Epithelial cell of esophagus (primary cell): ENCODE results near the gene NAALADL2.

ENCODE experiments used
- DNase-seq: peaks from one replicate; pipeline ENCODE4 v3.0.0; 2010; ENCODE audit warnings: low read depth
- H3K4me3 ChIP-seq: 2 replicates; pipeline ENCODE4 v1.5.1; 2011; ENCODE audit warnings: mild to moderate bottlenecking, low read length, control low read depth
- TF ChIP-seq, protein P1 (sequence below): IDR thresholded peaks from 2 replicates; pipeline ENCODE4 v1.5.1; 2011; ENCODE audit warnings: low read depth, mild to moderate bottlenecking, low read length, control low read depth, inconsistent platforms; ENCODE audit not compliant: insufficient read depth; ENCODE audit errors: missing control alignments

Gene NAALADL2

GRCh38 chr3:175274474-175275218 is 415.5 kb downstream of the NAALADL2 start:
- H3K4me3 ChIP-seq: no peak overlapping the region
- TF ChIP-seq, protein P1, sequence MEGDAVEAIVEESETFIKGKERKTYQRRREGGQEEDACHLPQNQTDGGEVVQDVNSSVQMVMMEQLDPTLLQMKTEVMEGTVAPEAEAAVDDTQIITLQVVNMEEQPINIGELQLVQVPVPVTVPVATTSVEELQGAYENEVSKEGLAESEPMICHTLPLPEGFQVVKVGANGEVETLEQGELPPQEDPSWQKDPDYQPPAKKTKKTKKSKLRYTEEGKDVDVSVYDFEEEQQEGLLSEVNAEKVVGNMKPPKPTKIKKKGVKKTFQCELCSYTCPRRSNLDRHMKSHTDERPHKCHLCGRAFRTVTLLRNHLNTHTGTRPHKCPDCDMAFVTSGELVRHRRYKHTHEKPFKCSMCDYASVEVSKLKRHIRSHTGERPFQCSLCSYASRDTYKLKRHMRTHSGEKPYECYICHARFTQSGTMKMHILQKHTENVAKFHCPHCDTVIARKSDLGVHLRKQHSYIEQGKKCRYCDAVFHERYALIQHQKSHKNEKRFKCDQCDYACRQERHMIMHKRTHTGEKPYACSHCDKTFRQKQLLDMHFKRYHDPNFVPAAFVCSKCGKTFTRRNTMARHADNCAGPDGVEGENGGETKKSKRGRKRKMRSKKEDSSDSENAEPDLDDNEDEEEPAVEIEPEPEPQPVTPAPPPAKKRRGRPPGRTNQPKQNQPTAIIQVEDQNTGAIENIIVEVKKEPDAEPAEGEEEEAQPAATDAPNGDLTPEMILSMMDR: no peak
- peak; percentile 34 for DNase-seq

DNA sequence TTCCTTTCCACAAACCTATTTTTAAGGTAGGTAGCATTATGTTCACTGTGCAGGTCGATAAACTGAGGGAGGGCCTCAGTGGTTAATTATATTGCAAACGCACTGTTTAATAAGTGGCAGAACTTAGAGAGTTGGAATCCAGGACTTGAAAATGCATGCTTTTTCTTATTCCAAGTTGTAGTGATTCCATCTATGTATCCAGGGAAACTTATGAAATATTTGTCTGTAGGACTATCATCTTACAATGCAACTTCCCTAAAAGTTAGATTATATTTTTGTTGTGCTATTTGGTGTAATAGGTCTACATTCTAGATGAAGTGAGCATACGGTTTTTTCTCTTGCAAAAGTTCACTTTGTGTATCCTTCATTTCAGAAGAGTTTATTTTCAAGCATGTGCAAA is 419.5 kb downstream of the NAALADL2 start:
- no peak overlapping the region for H3K4me3 ChIP-seq
- DNase-seq: no peak
- TF ChIP-seq, protein P1: no peak

- TF ChIP-seq, protein P1: no peak
- no peak overlapping the region for H3K4me3 ChIP-seq
- no peak for DNase-seq
Observed at GRCh38 chr3:175279457-175279856, 420.3 kb downstream of the NAALADL2 start.

DNA sequence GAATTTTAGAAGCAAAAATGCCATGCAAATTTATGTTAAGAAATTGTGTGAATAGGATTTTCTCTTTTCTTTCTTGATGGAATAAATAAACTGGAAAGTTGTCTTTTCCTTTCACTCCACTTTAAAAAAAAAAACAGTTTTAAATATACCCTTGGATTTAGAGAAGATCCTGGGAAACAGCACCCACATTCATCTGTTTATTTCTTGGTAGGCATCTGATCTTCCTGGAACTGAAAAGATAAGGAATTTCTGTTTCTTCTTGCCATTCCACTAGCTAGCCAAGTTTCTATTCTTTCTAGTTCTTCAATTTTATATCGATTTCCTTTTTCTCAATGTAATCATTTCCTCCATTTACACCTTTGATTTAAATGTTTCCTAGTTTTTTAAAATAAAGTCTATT is 420.8 kb downstream of the NAALADL2 start:
- no peak for DNase-seq
- TF ChIP-seq, protein P1: no peak
- H3K4me3 ChIP-seq: no peak overlapping the region

- no peak for DNase-seq
- H3K4me3 ChIP-seq: no peak overlapping the region
- TF ChIP-seq, protein P1: no peak
Observed at GRCh38 chr3:175287361-175287963, 428.3 kb downstream of the NAALADL2 start.

- TF ChIP-seq, protein P1: no peak
- H3K4me3 ChIP-seq: no peak overlapping the region
- no peak for DNase-seq
Observed at GRCh38 chr3:175288621-175289020, 429.5 kb downstream of the NAALADL2 start.
